ENCODE results near the gene SELENBP1. TPM values are rescaled to one million over a fixed set of nuclear protein-coding genes. Genes with fewer than 3 reads are reported as not detected.

SELENBP1 gene
- total RNA-seq, 1 donor from 2014 or later = 10.2 TPM

GRCh38 chr1:151347523-151348246, 24.8 kb downstream of the SELENBP1 start:
- peak overlapping the region; percentile 95 for H3K4me3 Mint-ChIP-seq (ENCODE audit: unreplicated experiment)
- no peak for TF ChIP-seq CTCF (IDR thresholded peaks at IDR 0.05)
- H3K9me3 Mint-ChIP-seq (ENCODE audit: unreplicated experiment) = no peaks in the 10 kb centered on the region
- peaks cover 4% of the 10 kb centered on the region for H3K36me3 Mint-ChIP-seq (ENCODE audit: unreplicated experiment)
- H3K27ac Mint-ChIP-seq (ENCODE audit: unreplicated experiment) = peak overlapping the region; percentile 97
- H3K4me1 Mint-ChIP-seq (ENCODE audit: unreplicated experiment) = peaks cover 17% of the 10 kb centered on the region
- no peaks in the 10 kb centered on the region for H3K27me3 Mint-ChIP-seq (ENCODE audit: unreplicated experiment)
- DNase-seq (ENCODE audit: extremely low spot score, unreplicated experiment) = no peak

GRCh38 chr1:151346769-151347522, 25.6 kb downstream of the SELENBP1 start, which contains the start of gene RFX5:
TSS of gene RFX5 (minus strand) at chr1:151347252. CDS start at chr1:151346320, 932 bp downstream.
- no peaks in the 10 kb centered on the region for H3K9me3 Mint-ChIP-seq (ENCODE audit: unreplicated experiment)
- peaks cover 6% of the 10 kb centered on the region for H3K36me3 Mint-ChIP-seq (ENCODE audit: unreplicated experiment)
- H3K4me3 Mint-ChIP-seq (ENCODE audit: unreplicated experiment) = peak within 1 kb of the TSS; percentile 95
- peak; percentile 97 for DNase-seq (ENCODE audit: extremely low spot score, unreplicated experiment)
- peak within 1 kb of the TSS; percentile 97 for H3K27ac Mint-ChIP-seq (ENCODE audit: unreplicated experiment)
- no peaks in the 10 kb centered on the region for H3K27me3 Mint-ChIP-seq (ENCODE audit: unreplicated experiment)
- TF ChIP-seq CTCF (IDR thresholded peaks at IDR 0.05) = no peak
- H3K4me1 Mint-ChIP-seq (ENCODE audit: unreplicated experiment) = peaks cover 17% of the 10 kb centered on the region

- no peaks in the 10 kb centered on the region for H3K9me3 Mint-ChIP-seq (ENCODE audit: unreplicated experiment)
- no peaks in the 10 kb centered on the region for H3K27me3 Mint-ChIP-seq (ENCODE audit: unreplicated experiment)
- H3K4me3 Mint-ChIP-seq (ENCODE audit: unreplicated experiment) = peak overlapping the region; percentile 95
- peak overlapping the region; percentile 97 for H3K27ac Mint-ChIP-seq (ENCODE audit: unreplicated experiment)
- H3K36me3 Mint-ChIP-seq (ENCODE audit: unreplicated experiment) = peaks cover 6% of the 10 kb centered on the region
- no peak for TF ChIP-seq CTCF (IDR thresholded peaks at IDR 0.05)
- no peak for DNase-seq (ENCODE audit: extremely low spot score, unreplicated experiment)
- peaks cover 17% of the 10 kb centered on the region for H3K4me1 Mint-ChIP-seq (ENCODE audit: unreplicated experiment)
These were observed 26.3 kb downstream of the SELENBP1 start for GRCh38 chr1:151346082-151346768.

GRCh38 chr1:151344291-151344690, 28.2 kb downstream of the SELENBP1 start:
- peaks cover 22% of the 10 kb centered on the region for H3K4me1 Mint-ChIP-seq (ENCODE audit: unreplicated experiment)
- TF ChIP-seq CTCF (IDR thresholded peaks at IDR 0.05) = no peak
- H3K9me3 Mint-ChIP-seq (ENCODE audit: unreplicated experiment) = no peaks in the 10 kb centered on the region
- H3K4me3 Mint-ChIP-seq (ENCODE audit: unreplicated experiment) = no peak overlapping the region
- H3K27ac Mint-ChIP-seq (ENCODE audit: unreplicated experiment) = no peak overlapping the region
- DNase-seq (ENCODE audit: extremely low spot score, unreplicated experiment) = no peak
- no peaks in the 10 kb centered on the region for H3K27me3 Mint-ChIP-seq (ENCODE audit: unreplicated experiment)
- peaks cover 6% of the 10 kb centered on the region for H3K36me3 Mint-ChIP-seq (ENCODE audit: unreplicated experiment)

Measured in osteocyte (in vitro differentiated cells).